Left kidney (tissue), 2 donors: ENCODE results near the gene AKAP9. TPM values are rescaled to one million over a fixed set of nuclear protein-coding genes. Genes with fewer than 3 reads are reported as not detected.
"Not testable (repeated sequence)": the region's sequence is repeated elsewhere in the genome, so short reads cannot be mapped to it uniquely, and the experiment has no call there.

ENCODE experiments used
- DNase-seq: peaks from one replicate; pipeline ENCODE4 v3.0.0-alpha.2; 2013
- polyA plus RNA-seq: library from polyadenylated mRNA; unstranded; fragments of 120-200 nt; gene quantifications from one replicate; pipeline ENCODE4 v1.2.1, GENCODE V29; 2013; ENCODE audit not compliant: insufficient read length

AKAP9 gene
- polyA plus RNA-seq, 1 donor: 121 TPM

GRCh38 chr7:91944970-91945369 is 4.3 kb downstream of the AKAP9 start:
- not testable (repeated sequence) for DNase-seq

- no peak for DNase-seq
Measured at GRCh38 chr7:91945476-91945875, 4.8 kb downstream of the AKAP9 start.

GRCh38 chr7:91946549-91946948 is 5.9 kb downstream of the AKAP9 start:
- no peak for DNase-seq

- no peak for DNase-seq
Measured at GRCh38 chr7:91947948-91948347, 7.3 kb downstream of the AKAP9 start.

- DNase-seq: no peak
Measured at GRCh38 chr7:91949221-91950009, 8.8 kb downstream of the AKAP9 start.

- no peak for DNase-seq
Measured at GRCh38 chr7:91953618-91954017, 13.0 kb downstream of the AKAP9 start.

GRCh38 chr7:91956464-91956863 is 15.8 kb downstream of the AKAP9 start:
- not testable (repeated sequence) for DNase-seq

GRCh38 chr7:91957232-91957631 is 16.6 kb downstream of the AKAP9 start:
- DNase-seq: no peak

GRCh38 chr7:91957823-91958222 is 17.2 kb downstream of the AKAP9 start:
- no peak for DNase-seq

- DNase-seq: no peak
Measured at GRCh38 chr7:91959023-91959422, 18.4 kb downstream of the AKAP9 start.

- DNase-seq: no peak
Measured at GRCh38 chr7:91961816-91962215, 21.2 kb downstream of the AKAP9 start.

GRCh38 chr7:91962419-91962818 is 21.8 kb downstream of the AKAP9 start:
- no peak for DNase-seq

- DNase-seq: not testable (repeated sequence)
Measured at GRCh38 chr7:91967513-91967912, 26.9 kb downstream of the AKAP9 start.

GRCh38 chr7:91973639-91974038 is 33.0 kb downstream of the AKAP9 start:
- no peak for DNase-seq

- DNase-seq: no peak
Measured at GRCh38 chr7:91974066-91974465, 33.4 kb downstream of the AKAP9 start.

- DNase-seq: no peak
Measured at GRCh38 chr7:91976743-91977142, 36.1 kb downstream of the AKAP9 start.

GRCh38 chr7:91979590-91979989 is 38.9 kb downstream of the AKAP9 start:
- no peak for DNase-seq

- not testable (repeated sequence) for DNase-seq
Measured at GRCh38 chr7:91982352-91982751, 41.7 kb downstream of the AKAP9 start.

- no peak for DNase-seq
Measured at GRCh38 chr7:91988213-91988612, 47.6 kb downstream of the AKAP9 start.

GRCh38 chr7:91993976-91994375 is 53.3 kb downstream of the AKAP9 start:
- no peak for DNase-seq

GRCh38 chr7:91995391-91996105 is 54.9 kb downstream of the AKAP9 start:
- no peak for DNase-seq

- no peak for DNase-seq
Measured at GRCh38 chr7:91999631-92000565, 59.2 kb downstream of the AKAP9 start.
